ENCODE results near the gene RNF13.
"Not testable (repeated sequence)": the region's sequence is repeated elsewhere in the genome, so short reads cannot be mapped to it uniquely, and the experiment has no call there.

The RNF13 gene

GRCh38 chr3:149898771-149899170 lies 85.8 kb downstream of the RNF13 start:
- peak; percentile 36 for DNase-seq (ENCODE audit: low read depth)

DNA sequence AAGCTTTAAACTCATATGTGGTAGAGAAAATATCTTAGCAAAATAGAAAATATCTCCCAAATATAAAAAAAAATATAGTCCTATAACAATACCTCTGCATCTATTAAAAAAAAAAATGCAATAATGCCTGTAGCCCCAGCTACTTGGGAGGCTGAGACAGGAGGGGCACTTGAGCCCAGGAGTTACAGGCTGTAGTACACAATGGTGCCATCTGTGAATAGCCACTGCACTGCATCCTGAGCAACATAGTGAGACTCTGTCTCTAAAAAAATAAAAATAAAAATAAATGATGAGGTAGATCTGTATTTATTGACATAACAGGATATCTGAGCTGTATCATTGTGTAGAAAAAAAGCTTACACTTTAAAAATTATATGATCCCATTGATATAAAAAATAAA lies 87.3 kb downstream of the RNF13 start:
- no peak for DNase-seq (ENCODE audit: low read depth)

GRCh38 chr3:149901770-149902169 lies 88.8 kb downstream of the RNF13 start:
- DNase-seq (ENCODE audit: low read depth): no peak

GRCh38 chr3:149902498-149903139 lies 89.6 kb downstream of the RNF13 start:
- no peak for DNase-seq (ENCODE audit: low read depth)

GRCh38 chr3:149906036-149906435 lies 93.0 kb downstream of the RNF13 start:
- no peak for DNase-seq (ENCODE audit: low read depth)

GRCh38 chr3:149908424-149908957 lies 95.5 kb downstream of the RNF13 start:
- no peak for DNase-seq (ENCODE audit: low read depth)

GRCh38 chr3:149909923-149910322 lies 96.9 kb downstream of the RNF13 start:
- DNase-seq (ENCODE audit: low read depth): no peak

GRCh38 chr3:149917124-149917667 lies 104.2 kb downstream of the RNF13 start:
- no peak for DNase-seq (ENCODE audit: low read depth)

DNA sequence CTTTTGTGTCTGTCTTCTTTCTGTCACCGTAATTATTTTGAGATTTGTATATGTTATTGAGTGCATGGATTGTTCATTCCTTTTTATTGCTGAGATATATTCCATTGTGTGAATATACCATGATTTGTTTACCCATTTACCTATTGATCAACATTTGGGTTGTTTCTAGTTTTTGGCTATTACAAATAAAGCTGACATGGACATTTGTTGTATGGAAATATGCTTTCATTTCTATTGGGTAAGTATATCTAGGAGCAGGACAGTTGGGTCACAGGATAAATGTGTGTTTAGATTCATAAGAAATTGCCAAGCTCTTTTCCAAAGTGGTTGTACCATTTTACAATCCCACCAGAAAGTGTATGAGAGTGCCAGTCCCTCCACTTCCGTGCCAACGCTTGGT lies 106.5 kb downstream of the RNF13 start:
- no peak for DNase-seq (ENCODE audit: low read depth)

- DNase-seq (ENCODE audit: low read depth): no peak
Measured at GRCh38 chr3:149920119-149920518, 107.1 kb downstream of the RNF13 start.

GRCh38 chr3:149933008-149933407 lies 120.0 kb downstream of the RNF13 start:
- DNase-seq (ENCODE audit: low read depth): no peak

- no peak for DNase-seq (ENCODE audit: low read depth)
Measured at GRCh38 chr3:149933858-149934257, 120.8 kb downstream of the RNF13 start.

- peak; percentile 65 for DNase-seq (ENCODE audit: low read depth)
Measured at GRCh38 chr3:149934524-149934923, 121.5 kb downstream of the RNF13 start.

DNA sequence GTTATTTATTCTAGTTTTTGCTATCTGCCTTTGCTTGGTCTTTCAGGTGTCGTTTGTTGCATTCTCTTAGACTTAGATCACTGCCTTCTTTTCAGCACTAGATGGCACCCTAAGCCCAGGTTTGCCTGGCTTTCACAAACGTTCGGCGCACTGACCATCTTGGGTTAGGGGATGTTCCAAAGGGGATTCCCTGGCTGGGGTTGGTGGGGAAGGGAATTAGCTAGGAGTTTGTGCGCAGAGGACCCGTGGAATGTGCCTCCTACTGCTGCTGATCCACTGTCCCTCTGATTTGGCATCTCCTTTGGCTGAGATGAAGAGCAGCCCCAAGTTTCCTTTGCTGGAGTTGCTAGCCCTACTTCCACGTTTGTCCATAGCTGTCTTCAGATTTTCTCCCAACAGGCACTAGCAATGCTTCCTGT lies 123.8 kb downstream of the RNF13 start:
- peak; percentile 49 for DNase-seq (ENCODE audit: low read depth)

DNA sequence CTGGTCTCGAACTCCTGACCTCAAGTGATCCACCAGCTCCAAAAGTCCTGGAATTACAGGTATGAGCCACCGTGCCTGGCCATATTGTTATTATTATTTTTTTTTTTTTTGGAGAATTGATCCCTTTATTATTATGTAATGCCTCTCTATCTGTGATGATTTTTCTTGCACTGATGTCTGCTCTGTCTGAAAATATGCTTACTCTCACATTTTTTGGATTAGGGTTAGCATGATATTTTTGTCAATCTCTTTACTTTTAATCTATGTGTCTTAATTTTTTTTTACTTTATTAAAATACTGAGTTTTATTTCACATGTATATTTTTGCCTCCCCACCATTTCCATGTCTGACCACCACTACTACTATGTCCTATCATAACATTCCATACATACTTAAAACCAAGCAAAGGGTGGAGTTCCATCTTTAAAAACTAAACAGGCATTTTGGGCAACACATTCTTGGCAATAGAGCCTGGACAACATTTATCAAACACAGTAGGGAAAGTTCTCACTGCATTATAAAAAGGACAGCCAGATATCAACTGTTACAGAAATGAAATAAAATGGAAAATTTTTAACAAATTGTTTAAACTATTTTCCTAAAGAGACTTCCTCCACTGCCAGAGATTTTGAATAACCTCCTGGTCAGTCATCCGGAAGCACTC lies 125.5 kb downstream of the RNF13 start:
- DNase-seq (ENCODE audit: low read depth): not testable (repeated sequence)

GRCh38 chr3:149941186-149941585 lies 128.2 kb downstream of the RNF13 start:
- no peak for DNase-seq (ENCODE audit: low read depth)

DNA sequence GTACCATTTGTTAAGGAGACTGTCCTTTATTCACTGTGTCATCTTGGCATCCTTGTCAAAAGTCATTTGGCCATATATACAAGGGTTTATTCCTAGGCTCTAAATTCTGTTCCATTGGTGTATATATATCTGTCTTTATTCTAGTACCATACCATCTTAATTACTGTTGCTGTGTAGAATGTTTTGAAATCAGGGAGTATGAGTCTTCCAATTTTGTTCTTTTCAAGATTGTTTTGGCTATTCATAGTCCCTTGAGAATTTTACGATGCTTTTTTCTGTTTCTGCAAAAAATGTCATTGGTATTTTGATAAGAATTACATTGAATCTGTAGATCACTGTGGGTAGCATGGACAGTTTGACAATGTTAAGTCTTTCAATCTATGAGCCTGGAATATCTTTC lies 128.9 kb downstream of the RNF13 start:
- peak; percentile 3 for DNase-seq (ENCODE audit: low read depth)

GRCh38 chr3:149942409-149942808 lies 129.4 kb downstream of the RNF13 start:
- no peak for DNase-seq (ENCODE audit: low read depth)

- DNase-seq (ENCODE audit: low read depth): not testable (repeated sequence)
Measured at GRCh38 chr3:149943966-149944365, 131.0 kb downstream of the RNF13 start.

- no peak for DNase-seq (ENCODE audit: low read depth)
Measured at GRCh38 chr3:149947231-149947630, 134.2 kb downstream of the RNF13 start.

- DNase-seq (ENCODE audit: low read depth): no peak
Measured at GRCh38 chr3:149949181-149949580, 136.2 kb downstream of the RNF13 start.

DNA sequence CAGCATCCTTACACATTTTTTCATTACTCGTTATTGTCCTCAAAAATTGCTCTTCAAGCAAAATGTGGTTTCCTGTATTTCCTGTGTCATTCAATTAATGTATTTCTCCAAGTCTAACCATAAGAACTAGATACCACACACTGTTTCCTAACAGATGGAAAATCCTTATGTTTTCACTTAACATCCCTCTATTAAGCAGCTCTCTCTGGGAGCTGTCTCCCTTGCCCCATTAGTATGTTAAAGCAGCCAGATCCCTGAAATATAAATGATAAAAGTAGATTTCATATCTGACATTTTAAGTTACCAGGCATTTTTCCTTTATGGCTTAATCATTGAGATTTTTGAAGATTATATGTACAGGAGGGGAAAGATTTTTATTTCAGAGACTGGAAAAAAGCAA lies 141.8 kb downstream of the RNF13 start:
- no peak for DNase-seq (ENCODE audit: low read depth)

DNA sequence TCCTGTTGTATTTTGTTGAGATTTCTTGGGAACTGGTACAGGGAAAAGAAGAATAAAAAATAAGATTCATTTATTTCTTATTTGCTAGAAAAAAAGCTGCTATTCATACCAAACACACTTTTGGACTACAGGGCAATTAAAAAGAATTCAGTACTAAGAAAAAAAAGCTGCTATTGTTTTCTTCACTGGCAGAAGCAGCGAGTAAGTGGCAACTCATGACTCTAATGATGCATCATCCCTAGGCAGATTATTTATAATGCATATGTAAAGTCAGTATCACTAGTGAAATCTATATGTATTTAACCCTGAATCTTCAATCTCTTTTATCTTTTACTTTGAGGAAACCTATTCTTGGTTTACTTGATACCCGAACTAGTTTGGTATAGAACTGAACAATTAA lies 142.4 kb downstream of the RNF13 start:
- no peak for DNase-seq (ENCODE audit: low read depth)

All from fibroblast of the conjunctiva (primary cell).